Stomach (tissue), 4 donors: ENCODE measurements around the gene SWAP70.

Source experiments
- EP300 ChIP-seq: sonication (generic); formaldehyde crosslinking; IDR thresholded peaks from one replicate; pipeline ENCODE4 v1.6.1; 2017; ENCODE audit warnings: antibody characterized with exemption
- TF ChIP-seq, protein P1 (sequence below), 7 experiments: fragments of 450-650 bp in 4 of 7; fragments of 200-600 bp in 3 of 7; sonication (generic) in 3 of 7; IDR thresholded peaks; one replicate each; pipeline ENCODE4 v1.5.1; 2016 to 2019; ENCODE audit warnings: antibody characterized with exemption in 7 of 7, control low read depth in 2 of 7, mild to moderate bottlenecking in 1 of 7

GRCh38 chr11:9680028-9680427, 16.2 kb downstream of the SWAP70 start:
- TF ChIP-seq, protein P1, sequence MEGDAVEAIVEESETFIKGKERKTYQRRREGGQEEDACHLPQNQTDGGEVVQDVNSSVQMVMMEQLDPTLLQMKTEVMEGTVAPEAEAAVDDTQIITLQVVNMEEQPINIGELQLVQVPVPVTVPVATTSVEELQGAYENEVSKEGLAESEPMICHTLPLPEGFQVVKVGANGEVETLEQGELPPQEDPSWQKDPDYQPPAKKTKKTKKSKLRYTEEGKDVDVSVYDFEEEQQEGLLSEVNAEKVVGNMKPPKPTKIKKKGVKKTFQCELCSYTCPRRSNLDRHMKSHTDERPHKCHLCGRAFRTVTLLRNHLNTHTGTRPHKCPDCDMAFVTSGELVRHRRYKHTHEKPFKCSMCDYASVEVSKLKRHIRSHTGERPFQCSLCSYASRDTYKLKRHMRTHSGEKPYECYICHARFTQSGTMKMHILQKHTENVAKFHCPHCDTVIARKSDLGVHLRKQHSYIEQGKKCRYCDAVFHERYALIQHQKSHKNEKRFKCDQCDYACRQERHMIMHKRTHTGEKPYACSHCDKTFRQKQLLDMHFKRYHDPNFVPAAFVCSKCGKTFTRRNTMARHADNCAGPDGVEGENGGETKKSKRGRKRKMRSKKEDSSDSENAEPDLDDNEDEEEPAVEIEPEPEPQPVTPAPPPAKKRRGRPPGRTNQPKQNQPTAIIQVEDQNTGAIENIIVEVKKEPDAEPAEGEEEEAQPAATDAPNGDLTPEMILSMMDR (IDR thresholded peaks at IDR 0.05), result no peak
- TF ChIP-seq EP300, result no peak
